GM21825 (cell line): ENCODE results near the gene ABHD8.

Source experiments
- ATAC-seq: cut with Tn5 transposase; IDR thresholded peaks from one replicate; pipeline ENCODE4 v1.9.1; 2021; ENCODE audit warnings: mild to moderate bottlenecking, moderate library complexity; ENCODE audit not compliant: unreplicated experiment

ABHD8 gene

DNA sequence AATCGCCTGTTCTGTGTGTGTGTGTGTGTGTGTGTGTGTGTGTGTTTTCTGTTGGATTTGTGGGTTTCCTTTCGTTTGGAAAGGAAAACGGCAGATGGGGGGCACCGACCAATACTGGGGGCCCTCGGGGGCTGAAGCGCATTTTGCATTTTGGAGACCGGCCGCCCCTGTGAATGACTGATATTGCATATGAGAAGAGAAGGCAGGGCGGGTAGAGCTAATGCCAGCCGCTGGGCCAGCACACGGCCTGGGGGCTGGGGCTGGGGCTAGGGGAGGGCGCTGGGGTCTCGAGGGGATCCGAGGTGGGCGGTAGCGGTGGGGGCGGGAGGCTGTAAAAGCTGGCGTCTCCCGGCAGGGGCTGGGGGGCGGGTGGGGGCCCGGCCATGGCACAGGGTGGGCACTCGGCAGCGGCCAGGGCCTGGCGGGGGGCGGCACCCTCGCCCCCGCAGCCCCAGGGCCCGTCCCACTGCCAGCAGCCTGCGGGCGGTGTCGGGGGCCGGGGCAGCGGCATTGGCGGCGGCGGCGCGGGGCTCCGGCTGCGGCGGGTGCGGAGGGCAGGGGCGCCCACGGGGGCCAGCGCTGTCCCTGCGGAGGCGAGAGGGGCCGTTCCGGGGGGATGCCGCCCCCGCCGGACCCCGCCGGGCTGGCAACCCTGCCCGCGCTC is 20.2 kb upstream of the ABHD8 start:
- ATAC-seq = no peak

DNA sequence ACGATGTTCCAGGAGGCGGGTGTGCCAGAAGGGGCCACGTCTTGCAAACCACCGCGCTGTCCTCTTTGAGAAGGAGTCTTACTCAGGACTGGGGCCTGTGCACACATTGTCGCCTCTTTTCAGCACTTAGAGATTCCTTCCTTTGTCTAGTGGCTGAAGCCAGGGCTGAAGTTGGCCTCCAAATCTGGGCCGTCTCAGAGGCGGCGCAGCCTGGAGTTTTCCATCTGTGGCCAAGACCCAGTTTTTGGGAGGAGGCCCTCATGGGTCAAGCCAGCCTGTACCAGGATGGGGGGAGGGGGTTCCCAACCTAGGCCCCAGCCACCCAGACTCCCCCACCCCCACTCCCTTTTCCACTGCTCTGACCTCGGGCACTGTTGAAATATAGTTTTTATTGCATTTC is 19.6 kb upstream of the ABHD8 start:
- no peak for ATAC-seq

DNA sequence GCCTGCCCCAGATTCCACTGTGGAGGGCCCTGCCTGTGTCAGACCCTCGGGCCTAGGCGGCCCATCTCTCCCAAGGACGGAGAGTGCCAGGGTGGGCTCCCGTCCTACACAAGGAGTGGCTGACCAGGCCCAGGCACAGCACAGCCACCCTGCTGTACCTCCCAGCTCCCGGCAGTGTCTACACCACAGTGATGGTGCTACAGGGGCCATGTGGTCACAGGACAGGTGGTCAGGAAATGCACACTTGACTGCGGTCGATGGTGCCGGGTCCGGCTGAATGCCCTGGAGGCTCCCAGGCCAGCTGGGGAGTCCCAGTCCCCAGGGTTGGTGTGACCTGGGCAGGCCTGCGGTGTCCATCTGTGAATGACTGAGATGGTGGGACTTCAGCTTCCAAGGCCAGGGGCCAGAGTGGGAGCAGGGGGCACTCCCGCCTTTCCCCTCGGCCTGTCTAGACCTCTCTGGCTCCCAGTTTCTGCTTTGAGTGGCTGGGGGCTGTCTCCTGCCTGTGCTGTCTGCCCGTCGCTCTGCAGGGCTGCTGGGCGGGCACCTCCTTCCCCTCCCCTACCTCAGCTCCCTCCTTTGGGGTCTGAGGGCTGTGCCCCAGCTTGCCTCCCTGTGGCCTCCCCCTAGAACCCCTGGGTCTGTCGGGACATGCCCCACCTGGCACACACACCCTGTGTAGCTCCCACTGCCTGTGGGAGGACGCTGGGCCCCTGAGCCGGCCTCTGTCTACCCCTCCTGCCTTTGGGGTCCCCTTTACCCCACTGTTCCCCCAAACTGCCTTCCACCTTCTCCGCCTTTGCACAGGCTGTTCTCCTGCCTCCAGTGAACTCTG is 18.6 kb upstream of the ABHD8 start:
- no peak for ATAC-seq

DNA sequence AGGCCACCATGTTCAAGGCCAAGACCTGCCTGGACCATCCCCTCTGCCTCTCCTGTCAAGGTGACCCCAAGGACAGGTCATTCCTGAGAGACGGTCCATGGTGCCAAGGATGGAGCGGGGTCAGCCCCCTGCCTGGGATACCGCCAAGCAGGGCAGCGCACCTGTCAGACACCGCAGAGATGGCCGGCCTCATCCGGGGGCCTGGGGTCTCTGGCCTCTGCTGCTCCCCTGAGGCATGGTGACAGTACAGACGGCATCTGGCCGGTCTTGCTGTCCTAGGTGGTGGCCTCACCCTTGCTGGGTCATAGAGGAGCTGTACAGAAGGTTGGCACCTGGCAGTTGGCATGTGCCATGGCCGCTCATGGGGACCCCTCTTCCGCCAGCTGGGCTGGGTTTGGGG is 17.2 kb upstream of the ABHD8 start:
- no peak for ATAC-seq

DNA sequence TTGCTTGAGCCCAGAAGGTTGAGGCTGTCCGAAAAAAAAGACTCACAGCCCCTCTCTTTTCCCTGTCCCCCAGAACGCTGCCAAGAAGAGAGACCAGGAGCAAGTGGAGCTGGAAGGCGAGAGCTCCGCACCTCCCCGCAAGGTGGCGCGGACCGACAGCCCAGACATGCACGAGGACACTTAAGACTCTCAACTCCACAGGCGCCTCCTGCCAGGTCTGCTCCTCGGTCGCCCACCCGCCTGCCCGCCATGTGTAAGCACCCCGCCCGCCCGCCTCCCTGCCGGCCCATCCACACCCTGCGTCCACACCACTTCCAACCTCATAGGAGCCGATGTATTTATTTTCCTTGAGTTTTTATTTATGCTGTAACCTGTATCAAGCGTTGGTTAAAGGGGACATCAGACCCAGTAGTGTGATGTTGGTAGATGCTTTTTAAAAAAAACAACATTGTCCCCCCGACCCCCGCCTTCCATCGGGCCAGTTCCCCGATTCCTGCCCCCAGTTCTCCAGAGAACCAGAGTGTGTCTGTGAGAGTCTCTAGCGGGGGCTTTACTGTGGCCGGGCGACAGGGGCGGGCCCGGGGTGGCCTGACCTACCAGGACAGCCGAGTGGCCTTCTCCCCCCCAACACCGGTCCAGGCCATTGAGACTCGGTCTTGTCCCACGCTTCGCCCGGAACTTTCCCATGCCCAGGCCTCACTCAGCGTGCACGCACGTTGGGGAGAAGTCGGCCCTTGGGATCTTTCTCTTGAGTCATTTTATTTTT is 16.4 kb upstream of the ABHD8 start:
- ATAC-seq = no peak

DNA sequence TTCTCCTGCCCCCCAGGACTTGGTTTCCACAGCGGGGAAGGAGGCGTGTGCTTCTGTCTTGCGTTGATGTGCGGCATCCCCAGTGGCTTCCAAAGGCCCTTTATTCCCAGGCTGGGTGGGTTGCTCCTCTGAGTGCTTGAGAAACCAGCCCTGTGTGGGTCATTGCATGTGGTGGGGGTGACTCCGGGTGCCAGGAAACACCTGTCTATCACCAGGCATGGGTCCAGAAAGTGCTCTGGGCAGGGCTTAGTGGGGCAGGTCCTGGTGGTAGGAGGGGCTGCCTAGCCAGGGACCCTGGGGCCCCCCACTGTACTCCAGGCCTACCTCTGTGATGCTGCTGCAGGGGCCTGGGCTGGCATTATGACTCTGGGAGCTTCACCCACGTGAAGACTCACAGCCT is 15.7 kb upstream of the ABHD8 start:
- ATAC-seq = no peak

DNA sequence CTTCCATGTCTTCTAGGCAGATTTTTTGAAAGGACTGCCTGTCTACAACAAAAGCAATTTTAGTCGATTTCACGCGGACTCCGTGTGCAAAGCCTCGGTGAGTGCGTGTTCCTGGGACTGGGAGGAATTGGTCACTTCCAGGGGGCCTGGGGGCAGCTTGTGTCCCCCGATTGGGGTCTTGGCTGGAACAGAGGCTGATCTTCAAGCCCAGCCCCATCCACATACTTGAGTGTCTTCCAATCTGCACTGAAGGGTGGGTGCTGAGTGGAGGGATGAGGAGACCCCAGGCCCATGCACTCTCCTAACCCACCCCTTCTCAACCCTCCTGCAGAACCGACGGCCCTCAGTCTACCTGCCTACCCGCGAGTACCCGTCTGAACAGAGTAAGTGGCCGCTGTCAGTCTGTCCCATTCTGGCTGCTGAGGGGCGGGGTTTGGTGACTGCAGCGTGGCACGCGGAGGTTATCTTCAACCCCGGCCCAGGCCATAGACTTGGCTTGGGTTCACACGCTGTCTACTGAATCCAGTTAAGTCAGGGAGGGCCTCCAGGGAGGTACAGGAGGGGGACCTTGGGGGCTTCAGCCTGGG is 10.9 kb upstream of the ABHD8 start:
- no peak for ATAC-seq

DNA sequence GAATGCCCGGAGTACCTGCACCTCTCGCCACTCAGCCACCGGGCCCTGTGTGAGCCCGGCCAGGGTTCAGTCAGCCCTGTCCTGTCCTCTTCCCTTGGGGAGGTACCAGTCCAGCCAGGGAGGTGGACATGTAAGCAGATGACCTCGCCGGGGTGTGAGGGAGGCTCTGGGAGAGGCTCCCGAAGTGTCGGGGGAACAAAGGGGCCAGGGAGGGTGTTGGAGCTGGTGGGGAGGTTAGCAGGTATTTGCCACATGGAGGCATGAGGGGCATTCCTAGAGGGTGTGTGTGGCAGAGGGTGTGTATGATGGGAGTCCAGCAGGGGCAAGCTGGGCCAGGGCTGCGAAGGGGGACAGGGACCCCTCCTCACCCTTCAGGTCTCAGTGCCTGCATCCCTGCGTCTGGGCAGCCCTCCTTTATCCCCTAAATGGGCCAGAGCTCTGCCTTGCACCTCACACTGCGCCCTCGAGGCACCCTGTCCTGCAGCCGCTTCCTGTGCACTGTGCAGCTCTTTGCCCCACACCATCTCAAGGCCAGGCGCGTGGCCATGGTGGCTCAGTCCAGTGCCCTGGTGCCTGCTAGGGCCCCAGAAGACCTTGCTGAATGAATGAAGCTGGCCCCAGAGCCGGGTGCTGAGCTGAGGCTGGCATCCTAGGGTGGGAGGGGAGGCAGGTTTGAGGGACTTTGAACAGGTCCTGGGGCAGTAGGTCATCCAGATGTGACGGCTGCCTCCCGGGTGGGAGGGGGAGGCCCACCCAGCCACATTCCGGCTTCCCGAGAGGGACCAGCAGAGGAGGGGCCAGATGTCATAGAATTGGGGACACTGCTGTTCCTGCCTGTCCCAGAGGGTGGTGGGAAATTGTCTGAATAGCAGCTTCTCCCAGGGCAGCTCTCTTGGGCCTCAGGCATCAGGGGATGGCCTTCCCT is 9.2 kb upstream of the ABHD8 start:
- no peak for ATAC-seq

DNA sequence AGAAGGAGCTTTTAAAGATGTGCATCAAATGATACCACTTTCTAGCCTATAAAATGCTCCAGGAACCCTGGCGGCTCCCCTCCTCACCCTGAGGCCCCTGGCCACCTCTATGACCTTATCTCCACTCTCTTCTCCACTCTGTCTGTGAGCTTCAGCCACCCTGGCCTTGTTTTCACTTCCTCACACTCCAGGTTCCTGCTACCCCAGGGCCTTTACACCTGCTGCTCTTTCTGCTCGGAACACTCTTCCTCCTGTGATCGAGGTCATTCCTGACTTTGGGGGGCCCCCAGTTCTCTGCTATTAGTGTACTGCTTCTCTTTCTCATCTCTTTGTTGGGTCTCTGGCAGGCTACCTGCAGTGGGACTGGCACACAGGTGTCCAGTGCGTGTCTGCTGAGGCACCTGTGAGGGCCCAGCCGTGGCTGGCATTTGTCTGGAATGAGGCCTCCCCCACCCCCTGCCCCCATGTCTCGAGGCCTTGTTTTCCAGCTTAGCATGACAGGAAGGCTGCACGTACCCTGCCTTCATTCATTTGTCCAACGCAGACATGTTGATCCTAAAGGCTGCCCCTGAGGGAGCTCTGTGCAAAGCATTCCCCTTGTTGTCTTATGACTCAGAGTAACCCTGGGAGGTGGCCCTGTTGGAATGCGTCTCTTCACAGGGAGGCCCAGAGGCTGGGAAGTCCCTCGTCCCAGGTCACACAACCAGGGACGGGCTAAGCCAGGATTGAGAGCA is 8.4 kb upstream of the ABHD8 start:
- no peak for ATAC-seq

DNA sequence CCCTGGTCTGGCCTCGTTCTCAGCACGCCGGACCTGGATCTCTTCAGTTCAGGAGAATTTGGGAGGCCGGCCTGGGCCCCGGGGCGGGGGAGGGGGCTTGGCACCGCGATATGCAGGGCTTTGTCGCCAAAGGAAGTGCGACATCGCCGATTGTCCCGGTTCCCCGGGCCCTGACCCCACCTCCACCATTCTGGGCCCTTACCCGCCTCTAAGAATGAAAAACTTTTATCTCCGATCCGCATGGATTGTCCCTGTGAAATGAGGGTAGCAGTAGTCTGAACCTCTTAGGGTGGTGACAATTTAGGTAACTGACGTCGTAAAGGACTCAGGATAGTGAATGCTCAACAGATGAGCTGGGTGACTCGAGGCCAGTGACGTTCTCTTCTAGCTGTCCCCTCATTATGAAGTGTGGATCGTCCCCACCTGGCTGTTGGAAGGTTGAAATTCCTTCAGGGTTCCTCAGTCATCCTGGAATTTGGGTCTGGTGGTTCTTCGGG is 6.8 kb upstream of the ABHD8 start:
- no peak for ATAC-seq

DNA sequence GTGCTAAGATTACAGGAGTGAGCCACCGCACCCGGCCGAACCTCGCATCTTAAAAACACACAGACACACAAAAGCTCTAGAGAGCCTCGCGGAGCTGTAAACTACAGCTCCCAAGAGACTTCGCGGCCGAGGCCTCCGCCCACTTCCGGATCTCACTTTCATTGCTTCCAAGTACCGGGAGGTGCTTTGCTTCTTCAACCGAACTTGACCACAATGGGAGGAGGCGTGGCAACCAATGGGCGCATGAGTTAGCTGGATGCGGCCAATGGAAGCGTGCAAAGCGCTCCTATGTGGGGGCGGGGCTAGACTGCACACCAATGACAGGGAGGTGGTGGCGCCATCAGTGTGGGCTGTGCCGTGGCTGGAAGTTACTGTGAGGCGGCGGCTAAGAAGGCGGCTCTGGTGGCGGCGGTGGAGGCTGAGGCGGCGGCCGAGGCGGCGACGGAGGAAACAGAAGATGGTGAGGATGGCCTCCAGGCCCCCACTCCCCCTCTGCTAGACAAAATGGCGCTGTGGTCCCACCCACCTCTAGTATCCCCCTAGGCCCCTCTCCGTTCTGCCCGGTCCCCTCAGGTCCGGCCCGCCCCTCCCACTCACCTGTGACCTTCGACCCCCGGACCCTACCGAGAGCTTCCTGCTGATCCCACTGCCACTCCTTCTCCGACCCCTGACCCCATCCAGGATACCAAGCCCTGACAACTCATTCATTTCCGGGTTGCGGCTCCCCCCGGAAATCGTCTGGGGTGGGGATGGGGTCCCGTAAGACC is 6.2 kb upstream of the ABHD8 start, which contains the start of gene DDA1:
TSS of gene DDA1 (plus strand) at position 366 of the 767 bp plus-strand sequence. CDS start at position 458, 92 bp downstream.
- ATAC-seq = peak; percentile 42

DNA sequence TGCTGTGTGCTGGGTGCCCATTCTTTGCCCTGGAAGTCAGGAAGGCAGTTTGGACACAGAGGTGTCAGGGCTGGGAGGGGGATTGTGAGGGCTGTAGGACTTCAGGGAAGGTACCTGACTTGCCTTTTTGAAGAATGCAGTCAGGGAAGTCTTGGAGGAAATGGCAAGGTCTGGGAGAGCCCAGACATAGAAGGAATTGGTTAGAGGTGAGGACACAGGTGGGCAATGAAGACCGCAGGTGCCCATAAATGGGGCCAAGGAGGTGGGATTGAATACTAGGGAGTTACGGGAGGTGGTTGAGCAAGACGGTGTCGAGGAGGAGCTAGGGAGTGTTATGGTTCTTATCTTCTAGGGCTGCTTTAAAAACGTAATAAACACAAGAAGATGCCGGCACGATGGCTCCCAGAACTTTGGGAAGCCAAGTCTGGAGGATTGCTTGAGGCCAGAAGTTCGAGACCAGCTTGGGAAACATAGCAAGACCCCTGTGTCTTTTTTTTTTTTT is 4.7 kb upstream of the ABHD8 start:
- no peak for ATAC-seq

DNA sequence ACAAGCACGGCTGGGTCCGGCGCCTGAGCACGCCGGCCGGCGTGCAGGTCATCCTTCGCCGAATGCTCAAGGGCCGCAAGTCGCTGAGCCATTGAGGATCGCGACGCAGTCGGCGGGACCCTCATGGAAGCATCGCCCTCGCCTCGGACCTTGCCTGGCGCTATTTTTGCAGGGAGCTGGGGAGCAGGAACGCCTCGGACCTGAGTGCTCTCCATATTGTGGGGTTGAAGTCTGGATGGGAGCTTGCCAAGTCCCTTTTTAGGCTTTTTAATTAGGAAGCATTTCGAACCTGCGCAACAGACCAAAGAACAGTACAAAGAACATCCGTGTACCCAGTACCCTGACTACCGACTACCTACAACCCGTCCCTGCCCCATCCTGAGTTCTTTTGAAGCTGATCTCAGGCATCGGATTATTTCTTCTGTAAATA is 3.1 kb upstream of the ABHD8 start:
- no peak for ATAC-seq

DNA sequence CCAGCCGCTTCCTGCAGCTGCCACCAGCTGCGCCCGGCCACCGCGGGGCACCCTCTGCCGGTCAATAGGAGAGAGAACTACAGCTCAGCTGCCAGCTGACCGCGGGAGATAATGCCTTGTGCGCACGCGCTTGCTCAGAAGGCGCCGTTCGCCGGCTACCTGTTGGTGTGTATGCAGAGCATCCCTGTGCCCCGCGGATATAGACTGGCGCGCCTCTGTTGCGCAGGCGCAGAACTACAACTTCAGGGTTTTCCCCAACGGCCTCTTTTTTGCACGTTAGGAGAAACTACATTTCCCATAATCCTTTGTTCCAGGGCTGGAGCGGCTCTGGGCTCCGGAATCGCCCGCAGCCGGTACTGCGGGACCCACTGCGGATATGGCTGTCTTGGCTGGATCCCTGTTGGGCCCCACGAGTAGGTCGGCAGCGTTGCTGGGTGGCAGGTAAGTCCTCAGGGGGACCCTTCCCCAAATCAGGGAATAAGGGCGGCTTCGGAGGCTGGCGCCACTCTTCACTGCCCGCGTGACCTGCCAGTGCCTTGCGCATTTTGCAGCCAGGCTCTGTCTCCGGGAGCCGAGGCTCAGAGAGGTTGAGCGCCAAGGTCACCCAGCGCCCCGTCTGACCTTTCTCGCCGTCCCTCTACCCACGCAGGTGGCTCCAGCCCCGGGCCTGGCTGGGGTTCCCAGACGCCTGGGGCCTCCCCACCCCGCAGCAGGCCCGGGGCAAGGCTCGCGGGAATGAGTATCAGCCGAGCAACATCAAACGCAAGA is 2.5 kb upstream of the ABHD8 start, which contains the start of gene MRPL34:
TSS of gene MRPL34 (plus strand) at position 356 of the 768 bp plus-strand sequence. CDS start at position 377, 21 bp downstream.
- ATAC-seq = peak; percentile 57

DNA sequence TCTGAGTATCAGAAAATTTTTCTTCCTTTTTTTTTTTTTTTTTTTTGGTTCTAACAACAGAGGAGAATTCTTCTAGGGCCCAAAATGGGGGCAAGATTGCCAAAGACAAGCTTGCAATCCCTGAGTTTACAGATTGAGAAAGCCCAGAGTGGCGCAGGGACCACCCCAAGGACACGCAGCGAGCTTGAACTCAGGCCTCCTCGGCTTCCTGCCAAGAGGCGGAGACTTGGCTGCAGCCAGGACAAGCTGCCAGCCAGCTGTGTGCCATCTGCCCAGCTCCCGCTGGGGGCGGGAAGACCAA is 1.9 kb upstream of the ABHD8 start:
- no peak for ATAC-seq

DNA sequence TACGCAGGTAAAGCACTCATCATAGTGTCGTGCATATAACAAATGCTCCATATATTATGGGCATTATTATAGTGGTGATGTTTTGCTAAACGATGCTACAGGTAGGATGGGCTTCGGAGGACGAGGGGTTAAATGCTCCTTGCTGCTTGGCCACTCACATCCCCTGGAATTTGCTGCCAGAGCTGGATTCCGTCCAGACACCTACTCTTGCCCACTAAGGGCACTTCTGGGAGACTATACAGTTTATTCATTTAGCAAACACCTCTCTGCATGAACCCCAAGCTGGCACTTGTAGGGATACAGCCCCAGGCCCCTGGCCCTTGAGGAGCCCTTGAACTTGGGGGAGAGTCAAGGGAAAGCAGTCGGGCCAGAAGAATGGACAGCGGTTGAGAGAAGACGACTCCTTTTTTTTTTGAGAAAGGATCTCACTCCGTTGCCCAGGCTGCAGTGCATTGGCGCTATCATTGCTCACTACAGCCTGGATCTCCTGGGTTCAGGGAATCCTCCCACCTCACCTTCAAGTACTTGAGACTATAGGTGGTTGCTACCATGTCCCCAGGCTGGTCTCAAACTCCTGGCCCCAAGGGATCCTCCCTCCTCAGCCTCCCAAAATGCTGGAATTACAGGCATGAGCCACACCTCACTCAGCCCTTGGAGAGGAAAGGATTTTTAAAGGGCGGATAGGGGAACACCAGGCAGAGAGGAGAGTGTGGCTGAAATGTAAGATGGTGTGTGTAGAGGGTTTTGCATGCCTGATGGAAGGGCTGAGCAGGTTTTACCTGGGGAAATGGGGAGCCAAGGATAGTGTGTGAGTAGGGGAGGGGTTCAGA is 1.4 kb upstream of the ABHD8 start:
- ATAC-seq = no peak

DNA sequence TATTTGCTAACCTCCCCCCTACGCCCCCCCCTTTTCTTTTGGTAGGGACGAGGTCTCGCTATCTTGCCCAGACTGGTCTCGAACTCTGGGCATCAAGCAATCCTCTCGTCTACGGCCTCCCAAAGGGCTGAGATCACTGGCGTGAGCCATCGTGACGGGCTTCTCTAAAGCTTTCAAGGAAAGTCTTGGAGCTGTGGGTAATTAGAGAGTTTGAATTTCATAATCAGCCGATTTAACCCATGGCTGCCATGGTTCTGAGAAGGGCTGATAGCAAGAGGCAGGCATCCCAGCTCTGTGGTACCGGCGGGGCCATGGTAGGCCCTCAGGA is 679 bp upstream of the ABHD8 start:
- ATAC-seq = no peak
